T-helper 1 cell treated with Interleukin-12 subunit alpha and Interleukin-12 subunit beta and Interleukin-4 antibody, amounts not matched to agents 30 μg/mL and 1 μg/mL, for 36 hours (primary cell): ENCODE results near the gene EPHB1.

Experiments used
- H3K27ac Mint-ChIP-seq: one replicate; pipeline ENCODE4 v1.8.0; 2021; ENCODE audit warnings: mild to moderate bottlenecking, mixed read lengths
- H3K27me3 Mint-ChIP-seq: one replicate; pipeline ENCODE4 v1.8.0; 2021; ENCODE audit warnings: low read depth, mixed read lengths
- H3K36me3 Mint-ChIP-seq: one replicate; pipeline ENCODE4 v1.8.0; 2021; ENCODE audit warnings: low read depth, mixed read lengths
- H3K4me1 Mint-ChIP-seq: one replicate; pipeline ENCODE4 v1.8.0; 2021; ENCODE audit warnings: low read depth, mixed read lengths
- H3K4me3 Mint-ChIP-seq: one replicate; pipeline ENCODE4 v1.8.0; 2021; ENCODE audit warnings: mild to moderate bottlenecking, moderate library complexity, mixed read lengths
- H3K9me3 Mint-ChIP-seq: one replicate; pipeline ENCODE4 v1.8.0; 2021; ENCODE audit warnings: mixed read lengths

EPHB1 gene

GRCh38 chr3:134858441-134859035, 63.5 kb downstream of the EPHB1 start:
- Mint-ChIP-seq H3K4me1 (peaks cover under 1% of the 10 kb centered on the region), H3K4me3 (no peak overlapping the region), H3K27me3 (peaks cover 24% of the 10 kb centered on the region), H3K27ac (no peak overlapping the region), H3K9me3 (no peaks in the 10 kb centered on the region), H3K36me3 (no peaks in the 10 kb centered on the region)

- Mint-ChIP-seq H3K27ac (no peak overlapping the region), H3K27me3 (peaks cover 24% of the 10 kb centered on the region), H3K9me3 (no peaks in the 10 kb centered on the region), H3K4me3 (no peak overlapping the region), H3K36me3 (no peaks in the 10 kb centered on the region), H3K4me1 (no peaks in the 10 kb centered on the region)
Observed at GRCh38 chr3:134859341-134859740, 64.3 kb downstream of the EPHB1 start.

GRCh38 chr3:134860141-134860540, 65.1 kb downstream of the EPHB1 start:
- H3K4me3 Mint-ChIP-seq: no peak overlapping the region
- H3K9me3 Mint-ChIP-seq: no peaks in the 10 kb centered on the region
- H3K4me1 Mint-ChIP-seq: no peaks in the 10 kb centered on the region
- H3K27me3 Mint-ChIP-seq: peaks cover 31% of the 10 kb centered on the region
- H3K36me3 Mint-ChIP-seq: no peaks in the 10 kb centered on the region
- H3K27ac Mint-ChIP-seq: no peak overlapping the region

GRCh38 chr3:134863915-134864314, 68.9 kb downstream of the EPHB1 start:
- Mint-ChIP-seq H3K4me3 (no peak overlapping the region), H3K9me3 (no peaks in the 10 kb centered on the region), H3K36me3 (no peaks in the 10 kb centered on the region), H3K27me3 (peaks cover 18% of the 10 kb centered on the region), H3K4me1 (no peaks in the 10 kb centered on the region), H3K27ac (no peak overlapping the region)

GRCh38 chr3:134864636-134865035, 69.6 kb downstream of the EPHB1 start:
- Mint-ChIP-seq H3K9me3 (no peaks in the 10 kb centered on the region), H3K27me3 (peaks cover 18% of the 10 kb centered on the region), H3K4me3 (no peak overlapping the region), H3K27ac (no peak overlapping the region), H3K36me3 (no peaks in the 10 kb centered on the region), H3K4me1 (no peaks in the 10 kb centered on the region)

- Mint-ChIP-seq H3K4me3 (no peak overlapping the region), H3K4me1 (no peaks in the 10 kb centered on the region), H3K27ac (no peak overlapping the region), H3K36me3 (no peaks in the 10 kb centered on the region), H3K9me3 (no peaks in the 10 kb centered on the region), H3K27me3 (peaks cover 20% of the 10 kb centered on the region)
Observed at GRCh38 chr3:134867277-134867676, 72.2 kb downstream of the EPHB1 start.

GRCh38 chr3:134869153-134869726, 74.2 kb downstream of the EPHB1 start:
- H3K27ac Mint-ChIP-seq: no peak overlapping the region
- peaks cover 4% of the 10 kb centered on the region for H3K9me3 Mint-ChIP-seq
- H3K4me1 Mint-ChIP-seq: no peaks in the 10 kb centered on the region
- H3K4me3 Mint-ChIP-seq: no peak overlapping the region
- H3K27me3 Mint-ChIP-seq: peaks cover 28% of the 10 kb centered on the region
- H3K36me3 Mint-ChIP-seq: peaks cover 2% of the 10 kb centered on the region

GRCh38 chr3:134871818-134872217, 76.8 kb downstream of the EPHB1 start:
- Mint-ChIP-seq H3K4me1 (no peaks in the 10 kb centered on the region), H3K36me3 (peaks cover 2% of the 10 kb centered on the region), H3K27me3 (peaks cover 25% of the 10 kb centered on the region), H3K9me3 (peaks cover 4% of the 10 kb centered on the region), H3K4me3 (no peak overlapping the region), H3K27ac (no peak overlapping the region)

- peaks cover 2% of the 10 kb centered on the region for H3K36me3 Mint-ChIP-seq
- H3K27ac Mint-ChIP-seq: no peak overlapping the region
- no peaks in the 10 kb centered on the region for H3K4me1 Mint-ChIP-seq
- H3K27me3 Mint-ChIP-seq: peaks cover 19% of the 10 kb centered on the region
- H3K4me3 Mint-ChIP-seq: no peak overlapping the region
- H3K9me3 Mint-ChIP-seq: peaks cover 4% of the 10 kb centered on the region
Observed at GRCh38 chr3:134872440-134873388, 77.7 kb downstream of the EPHB1 start.

GRCh38 chr3:134873789-134874188, 78.7 kb downstream of the EPHB1 start:
- no peak overlapping the region for H3K4me3 Mint-ChIP-seq
- peaks cover 4% of the 10 kb centered on the region for H3K9me3 Mint-ChIP-seq
- H3K27me3 Mint-ChIP-seq: peaks cover 18% of the 10 kb centered on the region
- no peaks in the 10 kb centered on the region for H3K4me1 Mint-ChIP-seq
- peaks cover 2% of the 10 kb centered on the region for H3K36me3 Mint-ChIP-seq
- no peak overlapping the region for H3K27ac Mint-ChIP-seq

- Mint-ChIP-seq H3K27me3 (peaks cover 18% of the 10 kb centered on the region), H3K27ac (no peak overlapping the region), H3K9me3 (peaks cover 4% of the 10 kb centered on the region), H3K36me3 (peaks cover 2% of the 10 kb centered on the region), H3K4me1 (no peaks in the 10 kb centered on the region), H3K4me3 (no peak overlapping the region)
Observed at GRCh38 chr3:134874737-134875413, 79.8 kb downstream of the EPHB1 start.

GRCh38 chr3:134876836-134877235, 81.8 kb downstream of the EPHB1 start:
- Mint-ChIP-seq H3K27ac (no peak overlapping the region), H3K36me3 (peaks cover 2% of the 10 kb centered on the region), H3K27me3 (peaks cover 13% of the 10 kb centered on the region), H3K4me3 (no peak overlapping the region), H3K4me1 (no peaks in the 10 kb centered on the region), H3K9me3 (peaks cover 4% of the 10 kb centered on the region)

GRCh38 chr3:134877788-134878187, 82.7 kb downstream of the EPHB1 start:
- no peak overlapping the region for H3K27ac Mint-ChIP-seq
- no peak overlapping the region for H3K4me3 Mint-ChIP-seq
- H3K4me1 Mint-ChIP-seq: no peaks in the 10 kb centered on the region
- H3K9me3 Mint-ChIP-seq: peaks cover 4% of the 10 kb centered on the region
- peaks cover 11% of the 10 kb centered on the region for H3K27me3 Mint-ChIP-seq
- H3K36me3 Mint-ChIP-seq: peaks cover 2% of the 10 kb centered on the region

GRCh38 chr3:134879990-134880389, 84.9 kb downstream of the EPHB1 start:
- Mint-ChIP-seq H3K36me3 (no peaks in the 10 kb centered on the region), H3K27ac (no peak overlapping the region), H3K27me3 (peaks cover 8% of the 10 kb centered on the region), H3K4me1 (no peaks in the 10 kb centered on the region), H3K9me3 (no peaks in the 10 kb centered on the region), H3K4me3 (no peak overlapping the region)
